Nephron (organoid): Measurements from ENCODE around the gene KLK7.

ENCODE experiments used
- H3K27ac Mint-ChIP-seq, 3 experiments: 2 replicates each; pipeline ENCODE4 v1.8.0; 2020; ENCODE audit warnings: mixed read lengths in 3 of 3, mild to moderate bottlenecking in 2 of 3, moderate library complexity in 1 of 3
- H3K27me3 Mint-ChIP-seq: 2 replicates; pipeline ENCODE4 v1.8.0; 2021; ENCODE audit warnings: low read depth, mild to moderate bottlenecking, moderate library complexity, mixed read lengths
- H3K36me3 Mint-ChIP-seq: 2 replicates; pipeline ENCODE4 v1.8.0; 2020; ENCODE audit warnings: low read depth, mixed read lengths
- H3K4me1 Mint-ChIP-seq: 2 replicates; pipeline ENCODE4 v1.8.0; 2020; ENCODE audit warnings: mixed read lengths
- H3K4me3 Mint-ChIP-seq, 3 experiments: 2 replicates each; pipeline ENCODE4 v1.8.0; 2020; ENCODE audit warnings: mild to moderate bottlenecking in 3 of 3, mixed read lengths in 3 of 3, moderate library complexity in 2 of 3
- H3K9me3 Mint-ChIP-seq: 2 replicates; pipeline ENCODE4 v1.8.0; 2020; ENCODE audit warnings: mixed read lengths
- CTCF ChIP-seq, 3 experiments: fragments of 200-600 bp; sonication (generic); IDR thresholded peaks; one replicate each; pipeline ENCODE4 v1.5.0; 2021; ENCODE audit warnings: antibody characterized with exemption in 3 of 3; ENCODE audit not compliant: unreplicated experiment in 3 of 3

Gene KLK7

GRCh38 chr19:51022526-51022925 is 38.8 kb upstream of the KLK7 start:
- Mint-ChIP-seq H3K9me3 (no peaks in the 10 kb centered on the region), H3K27ac (no peak overlapping the region), H3K36me3 (no peaks in the 10 kb centered on the region), H3K4me3 (no peak overlapping the region), H3K27me3 (peaks cover 67% of the 10 kb centered on the region), H3K4me1 (peaks cover 19% of the 10 kb centered on the region)
- no peak for TF ChIP-seq CTCF (IDR thresholded peaks at IDR 0.05; ENCODE audit: unreplicated experiment in 3 of 3)

- H3K9me3 Mint-ChIP-seq: peaks cover under 1% of the 10 kb centered on the region
- peak overlapping the region in 1 of 3 experiments; percentile 30 for H3K4me3 Mint-ChIP-seq
- peaks cover 80% of the 10 kb centered on the region for H3K27me3 Mint-ChIP-seq
- TF ChIP-seq CTCF (IDR thresholded peaks at IDR 0.05; ENCODE audit: unreplicated experiment in 3 of 3): peak; percentile 70 to 80 (median 78)
- no peaks in the 10 kb centered on the region for H3K36me3 Mint-ChIP-seq
- H3K27ac Mint-ChIP-seq: no peak overlapping the region
- peaks cover 19% of the 10 kb centered on the region for H3K4me1 Mint-ChIP-seq
Measured at GRCh38 chr19:51020988-51021651, 37.4 kb upstream of the KLK7 start.

GRCh38 chr19:51019544-51019925 is 35.8 kb upstream of the KLK7 start, which contains the start of gene KLK10:
Gene KLK10, minus strand, starts transcription at chr19:51019709. Its CDS starts 579 bp downstream, at chr19:51019130.
- Mint-ChIP-seq H3K4me1 (peaks cover 19% of the 10 kb centered on the region), H3K27me3 (peaks cover 83% of the 10 kb centered on the region), H3K9me3 (peaks cover 3% of the 10 kb centered on the region), H3K36me3 (no peaks in the 10 kb centered on the region), H3K27ac (peak within 1 kb of the TSS in 1 of 3 experiments; percentile 7), H3K4me3 (peak within 1 kb of the TSS; percentile 69 to 75 (median 70))
- no peak for TF ChIP-seq CTCF (IDR thresholded peaks at IDR 0.05; ENCODE audit: unreplicated experiment in 3 of 3)

- H3K4me3 Mint-ChIP-seq: peak overlapping the region; percentile 69 to 75 (median 70)
- peaks cover 3% of the 10 kb centered on the region for H3K9me3 Mint-ChIP-seq
- no peak overlapping the region for H3K27ac Mint-ChIP-seq
- H3K36me3 Mint-ChIP-seq: no peaks in the 10 kb centered on the region
- no peak for TF ChIP-seq CTCF (IDR thresholded peaks at IDR 0.05; ENCODE audit: unreplicated experiment in 3 of 3)
- H3K4me1 Mint-ChIP-seq: peaks cover 19% of the 10 kb centered on the region
- H3K27me3 Mint-ChIP-seq: peaks cover 89% of the 10 kb centered on the region
Measured at GRCh38 chr19:51018745-51019543, 35.2 kb upstream of the KLK7 start.

GRCh38 chr19:51016798-51017683 is 33.3 kb upstream of the KLK7 start:
- H3K4me3 Mint-ChIP-seq: peak overlapping the region; percentile 82 to 84 (median 83)
- no peak overlapping the region for H3K27ac Mint-ChIP-seq
- H3K36me3 Mint-ChIP-seq: no peaks in the 10 kb centered on the region
- peak; percentile 72 to 84 (median 77) for TF ChIP-seq CTCF (IDR thresholded peaks at IDR 0.05; ENCODE audit: unreplicated experiment in 3 of 3)
- peaks cover 19% of the 10 kb centered on the region for H3K4me1 Mint-ChIP-seq
- H3K27me3 Mint-ChIP-seq: peaks cover 94% of the 10 kb centered on the region
- peaks cover 3% of the 10 kb centered on the region for H3K9me3 Mint-ChIP-seq
